SK-N-MC (cell line): ENCODE results near the gene TEAD1.

ENCODE experiments used
- EZH2 ChIP-seq: fragments of 200-600 bp; sonication (generic); IDR thresholded peaks from one replicate; pipeline ENCODE4 v1.6.1; 2017; ENCODE audit warnings: antibody characterized with exemption
- POLR2AphosphoS5 ChIP-seq: IDR thresholded peaks from 2 replicates; pipeline ENCODE4 v1.6.1; 2012; ENCODE audit warnings: mild to moderate bottlenecking, low read depth, low read length, borderline replicate concordance

- TF ChIP-seq EZH2 (no peak), POLR2AphosphoS5 (no peak)
Measured at GRCh38 chr11:12889243-12889642, 215.0 kb downstream of the TEAD1 start.
